ENCODE data around the gene MYO1F.

Gene MYO1F

DNA sequence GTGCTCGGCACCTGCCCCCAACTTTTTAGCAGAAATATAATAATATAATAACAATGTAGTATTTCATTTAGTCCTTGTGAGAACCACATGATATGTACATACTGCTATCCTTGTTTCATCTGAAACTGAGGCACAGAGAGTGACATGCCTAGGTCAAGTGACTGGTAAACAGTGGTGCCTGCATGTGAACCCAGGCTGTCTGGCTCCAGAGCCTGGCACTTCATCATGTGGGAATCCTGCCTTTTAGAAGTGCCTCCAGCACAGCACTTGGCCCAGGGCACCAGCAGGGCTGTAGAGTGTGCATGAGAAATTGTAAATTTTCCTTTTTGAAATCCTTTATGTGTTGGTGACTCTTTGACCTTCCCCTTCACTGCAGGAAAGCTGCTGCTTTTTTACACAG is 102.2 kb downstream of the MYO1F start:
- in situ Hi-C loops (cut with MboI; ENCODE audit: low sequenced_read_pairs) = no loop called here

DNA sequence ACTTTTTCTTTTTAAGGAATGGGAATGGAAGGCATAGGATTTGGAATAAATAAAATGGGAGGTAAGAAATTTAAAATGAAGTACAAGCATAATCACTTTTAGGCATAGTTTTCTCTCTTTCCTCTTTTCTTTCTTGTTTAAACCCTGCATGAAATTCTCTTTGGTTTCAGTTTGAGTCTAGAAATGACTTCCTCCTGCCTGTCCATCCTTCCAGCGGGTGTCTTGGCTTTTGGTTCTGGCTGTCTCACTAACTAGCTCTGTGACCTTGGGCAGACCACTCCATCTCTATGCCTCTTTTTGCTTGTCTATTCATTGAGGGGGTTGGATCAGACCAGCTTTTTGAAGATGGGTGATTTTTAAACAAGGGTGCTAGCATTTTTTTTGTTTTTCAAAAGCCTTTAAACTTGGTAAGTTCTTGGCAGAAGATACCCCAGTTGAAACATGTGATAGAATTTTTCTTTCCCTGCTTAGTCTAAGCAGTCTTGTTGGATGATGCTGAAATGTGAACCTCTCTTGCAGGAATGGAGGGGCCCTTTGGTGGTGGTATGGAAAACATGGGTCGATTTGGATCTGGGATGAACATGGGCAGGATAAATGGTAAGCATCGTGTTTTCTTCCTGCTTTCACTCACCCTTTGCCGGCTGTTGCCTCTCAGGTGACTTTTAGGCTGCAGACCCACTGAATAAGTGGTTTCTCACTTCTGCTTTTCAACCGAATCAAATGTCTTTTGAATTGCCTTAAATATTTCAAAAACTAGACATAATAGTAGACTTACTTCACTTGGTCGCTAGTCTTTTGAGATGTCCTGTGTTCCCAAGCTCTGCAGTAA is 103.4 kb downstream of the MYO1F start:
- in situ Hi-C loops (cut with MboI; ENCODE audit: low sequenced_read_pairs) = no loop called here

Data from HL-60/S4 treated with retinoic acid at 250 ng/mL for 4 days and 3 days (cell line).